Measurements from ENCODE around the gene ING4.

Gene ING4

GRCh38 chr12:6603095-6603567, 59.8 kb downstream of the ING4 start:
- no peak for TF ChIP-seq CTCF (IDR thresholded peaks at IDR 0.05)
- H3K27me3 ChIP-seq: no peaks in the 10 kb centered on the region
- peaks cover 51% of the 10 kb centered on the region for H3K36me3 ChIP-seq
- H3K27ac ChIP-seq: no peak overlapping the region
- H3K4me3 ChIP-seq (ENCODE audit: low read depth in 1 of 2, low read length in 1 of 2): no peak overlapping the region
- H3K4me1 ChIP-seq (ENCODE audit: control insufficient read depth in 1 of 2, insufficient read depth in 1 of 2, low read depth in 1 of 2, low read length in 1 of 2): peaks cover 33 to 35% of the 10 kb centered on the region in 2 experiments
- no peaks in the 10 kb centered on the region for H3K9me3 ChIP-seq

- Histone ChIP-seq H3K36me3 (peaks cover 57% of the 10 kb centered on the region), H3K4me3 (ENCODE audit: low read depth in 1 of 2, low read length in 1 of 2) (no peak overlapping the region), H3K9me3 (no peaks in the 10 kb centered on the region), H3K27ac (no peak overlapping the region), H3K4me1 (ENCODE audit: control insufficient read depth in 1 of 2, insufficient read depth in 1 of 2, low read depth in 1 of 2, low read length in 1 of 2) (peaks cover 30 to 33% of the 10 kb centered on the region in 2 experiments), H3K27me3 (no peaks in the 10 kb centered on the region)
- TF ChIP-seq CTCF (IDR thresholded peaks at IDR 0.05): no peak
These were observed 60.4 kb downstream of the ING4 start for GRCh38 chr12:6602526-6602925.

Measured in neutrophil (primary cell).